ENCODE measurements around the gene GET3. TPM values are rescaled to one million over a fixed set of nuclear protein-coding genes. Genes with fewer than 3 reads are reported as not detected.
"Not testable (repeated sequence)": the region's sequence is repeated elsewhere in the genome, so short reads cannot be mapped to it uniquely, and the experiment has no call there.

Gene GET3
- total RNA-seq, 1 donor from 2014 or later, result 59.9 TPM

- H3K4me3 ChIP-seq, result peak overlapping the region; percentile 78 to 84
Observed at GRCh38 chr19:12722566-12723380, 14.5 kb upstream of the GET3 start.

GRCh38 chr19:12723381-12723640 lies 14.0 kb upstream of the GET3 start:
- Histone ChIP-seq H3K27ac (peak overlapping the region; percentile 95), H3K4me3 (peak overlapping the region; percentile 51 to 78), H3K9me3 (no peaks in the 10 kb centered on the region), H3K36me3 (peaks cover 0 to 8% of the 10 kb centered on the region in 2 donors), H3K27me3 (no peaks in the 10 kb centered on the region), H3K4me1 (peaks cover 49% of the 10 kb centered on the region)
- no peak for TF ChIP-seq POLR2A (IDR thresholded peaks at IDR 0.05)
- TF ChIP-seq CTCF (IDR thresholded peaks at IDR 0.05), result no peak
- no peak for TF ChIP-seq POLR2AphosphoS5 (IDR thresholded peaks at IDR 0.05; ENCODE audit: insufficient read depth in 1 of 2, low read depth in 1 of 2)
- DNase-seq (ENCODE audit: extremely low spot score in 2 of 2), result no peak
- intact Hi-C loops (cut with DNase I), result no loop called here

More at GRCh38 chr19:12722566-12723380, 14.5 kb upstream of the GET3 start:
- no peaks in the 10 kb centered on the region for H3K9me3 ChIP-seq
- TF ChIP-seq CTCF (IDR thresholded peaks at IDR 0.05) (no peak), POLR2AphosphoS5 (IDR thresholded peaks at IDR 0.05; ENCODE audit: insufficient read depth in 1 of 2, low read depth in 1 of 2) (peak; percentile 85 to 96)
- peaks cover 49% of the 10 kb centered on the region for H3K4me1 ChIP-seq
- DNase-seq (ENCODE audit: extremely low spot score in 2 of 2), result peak in 1 of 2 donors; percentile 98
- no peaks in the 10 kb centered on the region for H3K27me3 ChIP-seq
- intact Hi-C loops (cut with DNase I), result no loop called here
- H3K27ac ChIP-seq, result peak overlapping the region; percentile 95
- H3K36me3 ChIP-seq, result peaks cover 0 to 10% of the 10 kb centered on the region in 2 donors

- Histone ChIP-seq H3K27me3 (no peaks in the 10 kb centered on the region), H3K4me3 (peak within 1 kb of the TSS; percentile 51 to 78), H3K4me1 (peaks cover 45% of the 10 kb centered on the region), H3K36me3 (peaks cover 0 to 8% of the 10 kb centered on the region in 2 donors), H3K27ac (peak within 1 kb of the TSS; percentile 95), H3K9me3 (no peaks in the 10 kb centered on the region)
- no peak for DNase-seq (ENCODE audit: extremely low spot score in 2 of 2)
- TF ChIP-seq POLR2A (IDR thresholded peaks at IDR 0.05) (no peak), POLR2AphosphoS5 (IDR thresholded peaks at IDR 0.05; ENCODE audit: insufficient read depth in 1 of 2, low read depth in 1 of 2) (peak in 1 of 2 donors; percentile 20), CTCF (IDR thresholded peaks at IDR 0.05) (no peak)
- intact Hi-C loops (cut with DNase I), result no loop called here
Observed at GRCh38 chr19:12723641-12724426, 13.5 kb upstream of the GET3 start, which contains the start of gene TNPO2. TNPO2 (minus strand) TSS chr19:12723932; CDS start chr19:12720977, 2,955 bp downstream.

GRCh38 chr19:12725612-12726011 lies 11.7 kb upstream of the GET3 start:
- intact Hi-C loops (cut with DNase I); H3K27me3 ChIP-seq; H3K4me3 ChIP-seq; H3K9me3 ChIP-seq; DNase-seq (ENCODE audit: extremely low spot score in 2 of 2); H3K27ac ChIP-seq: not testable (repeated sequence)
- Histone ChIP-seq H3K36me3 (peaks cover 0 to 23% of the 10 kb centered on the region in 2 donors), H3K4me1 (peaks cover 29% of the 10 kb centered on the region)

GRCh38 chr19:12726988-12727316 lies 10.3 kb upstream of the GET3 start:
- intact Hi-C loops (cut with DNase I), result no loop called here
- TF ChIP-seq POLR2AphosphoS5 (IDR thresholded peaks at IDR 0.05; ENCODE audit: insufficient read depth in 1 of 2, low read depth in 1 of 2) (no peak), CTCF (IDR thresholded peaks at IDR 0.05) (no peak), POLR2A (IDR thresholded peaks at IDR 0.05) (no peak)

More at GRCh38 chr19:12726988-12727316, 10.3 kb upstream of the GET3 start:
- H3K4me1 ChIP-seq, result peaks cover 27% of the 10 kb centered on the region
- no peaks in the 10 kb centered on the region for H3K9me3 ChIP-seq
- no peaks in the 10 kb centered on the region for H3K27me3 ChIP-seq
- DNase-seq (ENCODE audit: extremely low spot score in 2 of 2), result no peak
- H3K4me3 ChIP-seq, result no peak overlapping the region
- peaks cover 0 to 31% of the 10 kb centered on the region in 2 donors for H3K36me3 ChIP-seq
- H3K27ac ChIP-seq, result no peak overlapping the region
